Activated T-cell treated with anti-CD3 and anti-CD28 coated beads for 4 hours (primary cell): ENCODE data around the gene CRYBA2.

ENCODE experiments used
- DNase-seq: peaks from one replicate; pipeline ENCODE4 v3.0.0-alpha.2; 2020

Gene CRYBA2

DNA sequence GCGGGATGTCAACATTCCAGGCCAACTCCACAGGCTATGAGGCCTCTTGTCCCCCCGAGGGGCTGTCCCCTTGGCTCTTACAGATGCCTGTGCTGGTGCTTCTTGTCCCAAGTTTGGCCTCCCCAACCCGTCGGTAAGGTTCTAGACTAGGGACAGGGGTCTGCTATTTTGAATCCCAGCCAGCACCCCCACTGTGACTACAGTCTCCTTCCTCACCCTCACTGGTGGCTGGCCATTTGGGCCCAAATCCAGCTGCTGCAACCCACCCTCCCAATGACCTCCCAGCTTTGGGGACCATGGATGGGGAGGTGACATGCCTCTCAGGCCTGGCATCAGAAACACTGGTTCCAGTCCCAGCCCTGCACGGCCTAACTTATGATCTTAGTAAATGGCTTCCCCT is 29.4 kb upstream of the CRYBA2 start:
- DNase-seq = no peak

- DNase-seq = no peak
Observed at GRCh38 chr2:219022041-219022440, 28.8 kb upstream of the CRYBA2 start.

DNA sequence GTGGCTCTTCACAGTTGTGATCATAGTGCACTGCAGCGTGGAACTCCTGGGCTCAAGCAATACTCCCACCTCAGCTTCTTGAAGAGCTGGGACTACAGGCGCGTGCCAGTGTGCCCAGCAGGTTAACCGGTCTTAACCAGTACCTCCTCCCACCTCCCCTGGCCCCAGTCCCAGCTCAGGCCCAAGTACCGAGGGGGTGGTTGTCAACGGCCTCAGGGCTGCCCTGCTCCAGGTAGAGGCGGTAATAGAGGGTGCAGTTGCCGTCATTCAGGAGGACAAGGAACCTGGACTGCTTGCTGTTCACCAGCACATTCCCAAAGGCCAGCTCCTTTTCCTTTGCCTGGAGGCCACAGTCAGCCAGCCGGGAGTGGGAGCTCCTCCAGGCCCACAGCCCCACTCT is 28.4 kb upstream of the CRYBA2 start:
- DNase-seq = no peak

- no peak for DNase-seq
Observed at GRCh38 chr2:219020604-219021365, 27.6 kb upstream of the CRYBA2 start.

DNA sequence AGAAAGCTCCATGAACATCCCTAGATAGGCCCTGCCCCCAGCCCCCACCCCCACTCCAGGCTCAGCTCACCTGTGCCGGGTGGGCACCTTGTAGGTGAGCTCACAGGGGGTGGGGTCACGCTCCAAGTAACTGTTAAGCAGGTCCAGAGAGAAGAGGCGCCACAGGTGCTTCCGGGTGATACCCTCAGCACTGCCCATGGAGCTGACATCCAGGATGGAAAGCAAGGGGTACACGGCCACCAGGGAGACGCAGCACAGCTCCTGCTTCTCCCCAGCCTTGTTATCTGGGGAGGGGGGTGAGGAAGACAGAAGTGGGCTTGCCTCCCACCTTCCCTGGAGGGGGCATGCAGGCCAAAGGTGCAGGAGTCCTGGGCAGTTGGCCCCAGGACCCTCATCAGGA is 26.2 kb upstream of the CRYBA2 start:
- no peak for DNase-seq

GRCh38 chr2:219018726-219019125 is 25.5 kb upstream of the CRYBA2 start:
- no peak for DNase-seq

- no peak for DNase-seq
Observed at GRCh38 chr2:219018286-219018685, 25.1 kb upstream of the CRYBA2 start.

DNA sequence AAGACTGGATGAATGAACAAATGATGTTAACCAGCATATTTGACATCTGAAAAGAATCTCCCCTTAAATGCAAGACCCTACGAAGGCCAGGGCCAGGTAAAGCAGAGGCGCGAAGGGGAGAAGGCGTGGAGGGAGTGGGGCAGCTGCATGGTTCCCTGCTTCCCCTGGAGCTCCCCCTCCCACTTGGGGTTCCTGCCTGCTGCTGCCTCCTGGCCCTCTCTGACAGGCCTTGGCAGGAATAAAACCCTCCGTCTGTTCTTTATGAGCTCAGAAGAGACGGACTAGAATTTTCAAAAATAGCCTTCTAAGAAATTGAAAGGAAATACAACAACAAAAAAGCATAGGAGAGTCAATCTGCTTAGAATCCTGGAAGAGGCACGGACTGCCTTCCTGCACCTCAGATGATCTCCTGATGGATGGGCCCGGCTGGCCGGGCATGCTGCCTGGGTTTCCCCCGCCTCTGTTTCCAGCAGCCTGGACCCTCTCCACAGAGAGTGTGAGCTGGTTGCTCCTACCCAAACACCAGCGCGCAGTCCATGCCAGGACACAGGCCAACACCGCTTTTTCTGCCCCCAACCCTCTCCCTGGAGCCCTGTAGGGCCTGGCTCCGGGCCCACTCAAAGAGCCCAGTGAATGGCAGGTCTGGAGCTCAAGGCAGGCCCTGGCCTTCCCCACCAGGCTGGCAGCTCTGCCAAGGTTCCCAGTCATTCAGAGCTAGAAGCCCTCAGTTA is 24.1 kb upstream of the CRYBA2 start:
- no peak for DNase-seq

GRCh38 chr2:219016721-219017120 is 23.5 kb upstream of the CRYBA2 start:
- DNase-seq = no peak

GRCh38 chr2:219010873-219011272 is 17.7 kb upstream of the CRYBA2 start:
- DNase-seq = no peak

- DNase-seq = no peak
Observed at GRCh38 chr2:219010162-219010756, 17.0 kb upstream of the CRYBA2 start.

GRCh38 chr2:219009294-219009693 is 16.1 kb upstream of the CRYBA2 start:
- no peak for DNase-seq

DNA sequence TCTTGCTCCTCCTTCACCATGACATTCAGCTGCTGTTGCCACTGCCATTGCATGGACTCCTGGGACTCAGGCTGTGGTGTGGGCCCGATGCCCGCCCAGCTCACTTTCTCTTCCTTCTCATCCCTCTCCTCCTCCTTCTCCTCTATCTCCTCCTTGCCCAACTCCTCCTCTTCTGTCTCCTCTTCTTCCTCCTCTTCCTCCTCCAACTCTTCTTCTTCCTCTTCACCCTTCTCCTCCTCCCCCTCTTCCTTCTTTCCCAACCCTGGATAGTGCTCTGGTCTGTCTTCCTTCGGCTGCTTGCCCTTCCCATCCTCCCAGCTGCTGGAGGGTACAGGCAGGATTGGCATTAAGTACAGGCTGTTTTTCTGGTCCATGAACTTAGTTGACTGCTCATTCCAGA is 10.8 kb upstream of the CRYBA2 start:
- no peak for DNase-seq

DNA sequence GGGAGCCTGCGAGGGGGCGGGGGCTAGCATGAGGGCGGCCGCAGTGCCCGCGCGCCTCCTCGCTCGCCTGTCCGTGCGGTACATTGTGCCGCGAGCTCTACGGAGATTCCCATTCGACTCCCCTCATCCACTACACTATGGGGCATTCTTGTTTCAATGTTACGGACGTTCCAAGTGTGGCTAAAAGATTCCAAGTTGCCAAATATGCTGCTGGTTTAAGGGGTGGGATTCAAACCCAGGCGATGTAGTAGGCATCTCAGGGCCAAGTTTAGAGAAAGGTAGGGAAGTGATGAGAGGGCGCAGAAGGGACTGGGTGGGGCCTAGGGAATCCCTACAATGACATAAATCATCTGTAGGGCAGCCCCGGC is 10.0 kb upstream of the CRYBA2 start:
- no peak for DNase-seq

DNA sequence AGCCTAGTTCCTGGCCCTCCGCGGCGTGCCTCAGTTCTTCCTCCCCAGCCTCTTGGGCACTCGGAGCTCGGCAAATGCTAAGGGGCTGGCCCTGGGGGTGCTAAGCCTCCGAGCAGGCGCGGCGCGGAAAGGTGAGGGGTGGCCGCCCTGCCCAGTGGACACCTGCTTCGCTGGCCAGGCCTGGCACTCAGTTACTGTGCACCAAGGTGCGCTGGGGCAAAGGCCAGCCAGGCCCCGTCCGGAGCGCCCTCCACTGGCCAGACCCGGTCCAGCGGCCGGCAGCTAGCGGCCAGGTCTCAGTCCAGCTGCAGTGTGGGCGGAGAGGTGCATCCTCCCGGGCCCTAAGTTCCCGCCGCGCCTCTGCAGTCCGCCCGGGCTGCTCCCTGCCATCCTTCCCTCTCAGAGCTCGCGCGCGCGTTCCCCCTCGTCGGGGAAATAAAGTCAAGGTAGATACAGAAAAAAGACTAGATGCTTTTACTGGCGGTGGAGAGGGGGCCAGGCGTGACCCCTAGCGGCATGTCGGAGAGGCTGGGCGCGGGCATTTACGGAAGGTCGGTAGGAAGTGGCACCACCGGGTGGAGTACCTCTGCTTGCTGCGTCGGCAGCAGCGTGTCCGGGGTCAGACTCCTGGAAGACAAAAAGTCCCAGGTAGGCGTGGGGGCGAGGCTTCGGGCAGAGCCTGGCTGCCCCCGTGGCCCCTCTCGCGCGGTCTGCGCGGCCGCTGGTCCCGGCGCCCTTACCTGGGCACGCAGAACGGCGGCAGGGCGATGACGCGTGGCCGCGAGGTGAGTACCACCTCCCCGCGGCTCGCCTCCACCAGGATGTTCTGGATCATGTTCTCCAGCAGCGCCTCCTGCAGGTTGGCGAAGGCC is 9.4 kb upstream of the CRYBA2 start:
- DNase-seq = no peak

- peak; percentile 55 for DNase-seq
Observed at GRCh38 chr2:219001577-219002394, 8.6 kb upstream of the CRYBA2 start.

- no peak for DNase-seq
Observed at GRCh38 chr2:219001100-219001576, 7.9 kb upstream of the CRYBA2 start.

DNA sequence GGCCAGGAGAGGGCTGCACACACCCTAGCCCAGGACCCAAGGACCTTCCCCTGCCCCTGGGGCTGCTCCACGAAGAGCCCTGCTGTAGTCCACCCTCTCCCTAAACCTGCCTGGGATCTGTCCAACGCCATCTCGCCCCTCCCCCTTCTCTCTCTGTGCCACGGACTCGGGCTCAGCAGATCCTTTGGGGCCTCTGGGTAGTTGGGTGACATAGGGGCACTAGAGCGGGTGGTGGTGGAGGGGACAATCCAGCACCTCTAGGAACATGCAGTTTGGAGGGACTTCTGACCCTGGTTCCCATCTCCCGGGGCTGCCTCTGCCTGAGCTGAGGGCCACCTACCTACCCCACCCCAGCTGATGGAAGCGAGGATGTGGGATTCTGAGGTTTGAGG is 7.3 kb upstream of the CRYBA2 start:
- no peak for DNase-seq

- no peak for DNase-seq
Observed at GRCh38 chr2:218999881-219000568, 6.8 kb upstream of the CRYBA2 start.

DNA sequence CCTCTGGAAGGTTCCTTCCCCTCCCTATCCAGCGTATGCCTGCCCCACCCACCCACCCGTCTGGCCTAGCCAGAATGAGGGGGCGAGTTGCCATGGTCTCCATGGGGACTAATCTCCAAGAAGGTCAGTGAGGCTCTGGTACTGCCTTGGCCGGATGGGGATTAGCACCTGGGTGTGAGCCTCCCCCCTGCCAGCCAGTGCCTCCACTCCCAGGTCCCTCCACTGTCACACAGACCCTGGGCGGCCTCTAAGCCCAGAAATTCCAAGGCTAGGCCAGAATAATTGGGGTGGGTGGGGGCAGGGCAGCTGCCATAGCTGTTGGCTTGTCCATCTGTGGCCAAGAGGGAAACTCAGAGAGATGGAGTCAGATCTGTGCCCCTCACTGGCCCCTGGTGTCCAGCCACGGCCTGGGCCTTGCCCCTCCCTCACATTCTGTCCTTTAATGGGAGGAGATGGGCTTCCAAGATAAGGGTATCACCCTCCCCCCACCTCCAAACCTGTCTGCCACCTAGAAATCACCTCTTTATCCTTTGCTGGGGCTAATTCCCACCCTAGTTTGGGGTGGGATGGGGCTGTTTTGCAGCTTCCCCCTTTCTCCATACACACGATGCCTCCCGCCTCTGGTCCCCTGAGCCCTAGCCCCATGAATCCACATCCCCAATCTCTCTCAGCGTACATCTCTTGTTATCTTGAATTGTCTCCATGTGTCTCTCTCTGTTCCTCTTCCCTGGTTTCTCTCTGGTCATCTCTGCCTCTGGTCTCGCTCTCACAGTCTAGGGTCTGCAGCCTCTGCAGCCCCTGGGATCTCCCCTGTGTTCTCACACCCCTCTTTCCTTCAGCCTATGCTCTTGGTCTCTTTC is 6.0 kb upstream of the CRYBA2 start:
- DNase-seq = no peak
